Stimulated activated CD4-positive, alpha-beta T cell treated with anti-CD3 and anti-CD28 coated beads, Interleukin-15, amount 100 ng/mL, for 48 hours (primary cell): ENCODE results near the gene ART5.

Source experiments
- DNase-seq, 2 donors: peaks; one replicate each; pipeline ENCODE4 v3.0.0-alpha.2; 2020; ENCODE audit warnings: low read depth in 2 of 2

Gene ART5, protein sequence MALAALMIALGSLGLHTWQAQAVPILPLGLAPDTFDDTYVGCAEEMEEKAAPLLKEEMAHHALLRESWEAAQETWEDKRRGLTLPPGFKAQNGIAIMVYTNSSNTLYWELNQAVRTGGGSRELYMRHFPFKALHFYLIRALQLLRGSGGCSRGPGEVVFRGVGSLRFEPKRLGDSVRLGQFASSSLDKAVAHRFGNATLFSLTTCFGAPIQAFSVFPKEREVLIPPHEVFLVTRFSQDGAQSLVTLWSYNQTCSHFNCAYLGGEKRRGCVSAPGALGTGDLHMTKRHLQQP

DNA sequence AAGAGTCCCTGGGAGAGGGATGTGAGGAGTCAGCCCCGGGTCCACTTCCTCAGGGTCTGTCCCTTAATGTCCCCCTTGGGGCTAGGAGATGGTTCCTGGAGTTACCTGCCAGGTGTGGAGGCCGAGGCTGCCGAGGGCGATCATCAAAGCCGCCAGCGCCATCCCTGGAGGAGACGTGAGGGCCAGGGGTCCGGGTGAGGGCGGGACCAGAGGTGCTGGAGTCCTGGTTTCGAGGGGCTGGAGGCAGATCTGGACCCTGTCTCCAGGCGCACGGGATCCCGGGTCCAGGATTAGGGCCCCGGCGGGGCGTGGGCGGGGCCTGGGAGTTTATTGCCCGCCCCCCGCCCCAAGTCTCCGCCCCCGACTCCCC, at the start of gene ART5:
Gene ART5 (minus strand): TSS at position 292 of the 370 bp plus-strand sequence. CDS start 130 bp downstream, at position 162.
- no peak for DNase-seq

DNA sequence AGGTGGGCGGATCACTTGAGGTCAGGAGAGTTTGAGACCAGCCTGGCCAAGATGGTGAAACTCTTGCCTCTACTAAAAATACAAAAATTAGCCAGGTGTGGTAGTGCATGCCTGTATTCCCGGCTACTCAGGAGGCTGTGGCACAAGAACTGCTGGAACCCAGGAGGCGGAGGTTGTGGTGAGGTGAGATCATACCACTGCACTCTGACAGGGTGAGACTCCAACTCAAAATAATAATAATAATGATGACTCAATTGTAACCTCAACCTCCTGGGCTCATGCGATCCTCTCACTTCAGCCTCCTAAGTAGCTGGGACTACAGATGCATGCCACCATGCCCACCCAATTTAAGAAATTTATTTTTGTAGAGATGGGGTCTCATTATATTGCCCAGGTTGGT, 45.0 kb upstream of the ART5 start:
- DNase-seq: no peak

DNA sequence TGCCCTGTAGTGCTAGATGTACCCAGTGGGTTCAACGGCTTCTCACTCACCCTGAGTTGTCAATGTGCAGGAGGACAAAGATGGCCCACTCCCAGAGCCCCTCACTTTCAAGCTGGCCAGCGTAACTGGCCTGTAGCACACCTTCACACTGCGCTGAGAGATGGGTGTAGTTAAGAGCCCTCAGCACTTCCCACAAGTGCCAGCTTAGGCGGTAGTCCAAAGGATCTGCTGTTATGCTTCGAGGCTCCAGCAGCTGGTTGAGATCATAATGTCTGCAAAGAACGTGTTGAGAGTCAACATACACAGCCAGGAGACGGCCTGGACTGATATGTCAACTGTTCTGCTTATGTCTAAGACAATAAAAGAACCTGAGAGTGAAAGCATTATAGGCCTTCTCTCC, 44.1 kb upstream of the ART5 start:
- DNase-seq: no peak

DNA sequence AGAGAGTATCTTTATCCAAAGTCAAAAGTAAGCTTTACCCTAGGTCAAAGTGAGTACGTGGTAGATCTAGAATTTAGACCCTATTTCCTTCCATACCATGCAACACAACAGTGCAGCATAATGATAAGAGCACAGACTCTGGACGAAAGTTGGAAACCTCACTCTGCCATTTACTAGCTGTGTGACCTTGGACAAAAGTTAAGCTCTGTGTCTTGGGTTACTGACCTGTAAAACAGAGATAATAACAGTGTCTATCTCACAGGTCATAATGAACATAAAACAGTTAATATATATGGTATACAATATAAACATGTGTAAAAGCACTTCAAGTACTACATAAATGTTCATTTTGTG, 43.0 kb upstream of the ART5 start:
- no peak for DNase-seq

DNA sequence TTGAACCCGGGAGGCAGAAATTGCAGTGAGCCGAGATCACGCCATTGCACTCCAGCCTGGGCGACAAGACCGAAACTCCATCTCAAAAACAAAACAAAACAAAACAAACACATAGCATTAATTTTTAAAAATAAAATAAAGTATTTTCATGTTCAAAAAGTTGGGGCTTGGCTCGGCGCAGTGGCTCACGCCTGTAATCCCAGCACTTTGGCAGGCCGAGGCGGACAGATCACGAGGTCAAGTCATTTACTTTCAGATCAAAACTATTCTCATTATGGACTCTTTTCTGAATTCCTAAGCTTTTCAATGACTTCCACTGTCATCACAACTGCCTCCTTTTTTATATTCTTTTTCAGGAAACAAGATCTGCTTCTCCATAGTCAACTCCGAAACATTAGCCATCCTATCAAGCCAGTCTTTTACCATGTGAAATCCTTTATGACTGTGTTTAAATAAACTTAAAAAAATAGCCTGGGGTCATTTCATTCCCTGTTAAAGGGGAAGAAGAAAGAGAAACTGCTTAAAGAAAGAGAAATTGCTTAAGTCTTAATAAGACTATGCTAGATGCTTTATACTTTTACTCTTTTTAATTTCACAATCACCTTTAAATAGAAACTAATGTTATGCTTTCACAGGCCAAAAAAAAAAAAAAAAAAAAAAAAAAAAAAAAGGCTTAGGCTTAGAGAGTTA, 42.5 kb upstream of the ART5 start:
- no peak for DNase-seq

DNA sequence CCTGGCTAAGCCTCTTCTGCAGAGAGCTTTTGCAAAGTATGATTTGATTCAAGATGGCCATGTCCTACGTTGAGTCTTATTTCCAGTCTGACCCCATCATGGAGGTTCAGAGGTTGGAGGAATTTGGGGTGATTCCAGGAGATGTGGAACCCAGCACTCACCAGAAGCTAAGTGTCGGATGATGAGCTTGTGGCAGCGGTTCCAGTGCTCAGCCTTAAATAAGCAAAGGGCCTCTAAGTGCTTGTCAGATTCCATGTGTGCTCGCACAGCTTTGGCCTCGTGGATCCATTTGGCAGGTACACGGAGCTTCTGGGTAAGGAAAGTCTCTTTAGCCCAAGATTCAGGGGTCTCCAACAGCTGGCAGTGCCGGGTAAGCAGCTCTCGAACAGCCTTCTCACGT, 41.2 kb upstream of the ART5 start:
- no peak for DNase-seq

DNA sequence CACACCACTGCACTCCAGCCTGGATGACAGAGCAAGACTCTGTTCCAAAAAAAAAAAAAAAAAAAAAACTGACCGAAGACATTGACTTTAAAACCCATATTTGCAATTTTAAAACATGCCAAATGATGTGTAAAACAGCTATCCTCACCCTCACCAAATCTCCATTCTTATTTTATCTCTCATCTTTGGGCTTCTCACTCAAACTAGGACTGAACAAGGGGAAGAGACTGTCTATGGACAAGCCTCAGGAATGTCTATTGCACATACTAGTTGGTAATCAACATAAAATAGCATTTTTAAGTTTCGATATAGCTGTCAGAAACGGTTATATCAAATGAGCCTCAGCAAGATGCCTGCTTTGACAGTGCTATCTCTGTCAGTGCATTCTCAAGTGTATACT, 37.3 kb upstream of the ART5 start:
- no peak for DNase-seq

DNA sequence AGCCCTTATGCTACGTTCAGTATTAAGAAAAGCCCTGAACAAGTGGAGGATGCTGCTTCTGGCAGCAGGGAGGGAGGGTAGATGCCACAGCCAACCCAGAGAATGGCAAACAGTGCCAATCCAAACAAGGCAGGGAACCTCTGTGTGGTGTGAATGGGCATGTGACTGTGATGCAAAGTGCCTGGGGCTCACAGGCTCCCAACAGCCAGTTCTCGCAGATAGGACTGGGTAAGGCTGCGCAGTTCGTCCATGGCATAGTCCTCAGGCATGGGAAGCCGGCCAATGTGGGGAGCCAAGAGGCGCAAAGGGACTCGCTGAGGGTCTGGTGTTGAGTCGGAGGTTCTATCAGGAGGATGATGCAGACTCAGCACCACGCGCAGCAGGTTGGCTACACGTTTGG, 34.2 kb upstream of the ART5 start:
- no peak for DNase-seq

DNA sequence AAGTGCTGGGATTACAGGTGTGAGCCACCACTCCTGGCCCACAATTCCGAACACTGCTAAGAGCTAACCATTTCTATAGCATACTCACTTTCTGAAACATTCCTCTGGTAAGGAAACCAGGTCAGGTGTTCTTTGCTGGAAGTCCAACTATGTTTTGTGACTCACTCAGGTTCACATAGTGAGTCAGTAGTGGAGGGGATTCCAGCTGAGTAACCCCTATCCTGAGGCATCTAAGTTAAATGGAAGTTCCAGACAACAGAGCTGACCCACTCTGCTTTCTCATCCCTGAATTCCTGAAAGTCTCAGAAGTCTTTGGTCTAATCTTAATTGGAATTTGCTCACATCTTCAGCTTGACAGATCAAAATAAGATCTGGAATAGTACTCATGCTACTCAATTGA, 32.4 kb upstream of the ART5 start:
- no peak for DNase-seq

DNA sequence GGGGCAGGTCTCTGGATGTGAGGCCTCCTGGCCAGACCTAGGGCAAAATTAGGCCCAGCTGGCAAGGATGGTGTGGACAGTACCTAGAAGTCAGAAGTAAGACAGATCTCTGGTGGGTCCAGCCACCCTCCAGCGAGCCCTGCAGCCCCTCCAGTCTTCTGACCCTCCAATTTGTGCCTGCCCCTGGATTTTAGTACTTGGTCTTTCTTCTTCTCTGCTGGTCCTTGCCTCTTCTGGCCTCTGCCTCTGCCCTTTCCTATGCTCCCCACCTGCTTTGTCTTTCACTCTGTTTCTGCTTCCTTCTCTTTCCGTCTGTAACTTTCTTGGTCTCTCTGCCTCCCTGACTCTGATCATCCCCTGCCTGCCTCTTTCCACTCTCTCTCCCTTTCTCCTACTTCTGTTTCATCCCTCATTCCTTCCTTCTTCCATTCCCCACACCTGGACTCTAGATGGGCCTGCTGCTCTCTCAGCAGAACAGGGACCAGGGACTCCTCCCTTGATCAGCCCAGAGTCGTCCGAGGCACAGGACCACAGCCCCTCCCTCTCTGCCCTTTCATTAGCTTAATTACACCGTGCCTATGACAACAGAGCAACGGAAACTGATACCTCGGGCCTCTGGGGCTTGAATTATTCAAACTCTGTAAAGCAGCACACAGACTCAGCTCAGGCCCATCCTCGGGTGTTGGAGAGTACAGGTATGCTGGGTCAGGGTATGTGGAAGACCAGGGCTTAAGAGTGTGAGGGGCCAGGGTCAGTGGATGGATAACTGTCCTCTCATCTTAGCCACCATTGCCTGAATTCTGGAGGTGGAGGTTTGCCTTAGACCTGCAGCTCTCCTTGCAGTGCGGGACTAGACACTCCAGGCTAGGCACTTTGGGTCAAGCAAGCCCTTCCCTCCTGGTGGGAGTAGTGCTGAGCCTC, 29.8 kb upstream of the ART5 start, which contains the start of gene CHRNA10:
Gene CHRNA10 (minus strand): TSS at position 51 of the 921 bp plus-strand sequence. CDS start 72 bp downstream, outside the sequence.
- no peak for DNase-seq

DNA sequence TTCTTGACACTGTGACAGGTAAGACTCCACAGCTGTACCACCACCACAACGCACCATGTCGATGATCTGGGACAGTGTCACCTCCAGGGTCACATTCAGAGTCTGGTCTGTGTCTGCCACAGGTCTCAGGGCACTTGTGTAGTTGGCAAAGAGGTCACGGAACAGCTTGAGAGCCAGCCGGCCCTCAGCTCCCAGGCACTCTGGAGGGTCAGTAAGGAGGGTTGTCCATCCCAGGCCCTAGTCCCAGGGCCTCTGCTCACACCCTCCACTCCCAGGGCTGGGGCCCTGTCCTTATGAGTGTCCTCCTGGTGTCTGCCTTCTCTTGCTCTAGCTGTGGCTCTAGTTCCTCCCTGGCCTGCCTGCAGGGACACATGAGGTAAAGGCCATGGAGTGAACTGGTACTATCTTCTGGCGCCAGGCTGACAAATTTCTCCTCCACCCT, 28.0 kb upstream of the ART5 start:
- no peak for DNase-seq

DNA sequence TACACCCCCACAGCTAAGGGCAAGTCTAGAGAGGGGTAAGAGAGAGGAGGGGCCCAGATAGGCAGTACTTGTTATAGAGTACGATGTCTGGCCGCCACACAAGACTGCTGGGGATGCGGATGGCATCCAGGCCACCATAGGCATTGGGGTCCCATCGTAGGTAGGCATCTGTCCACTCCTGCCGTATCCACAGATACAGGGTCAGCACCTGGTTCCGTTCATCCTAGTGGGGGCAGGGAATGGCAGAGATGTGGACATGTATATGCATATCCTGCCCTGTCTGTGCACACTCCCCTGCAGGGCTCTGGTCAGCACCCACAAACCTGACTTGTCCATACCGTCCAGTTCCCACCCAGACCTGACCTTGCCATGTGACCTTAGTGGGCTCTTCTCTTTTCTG, 27.3 kb upstream of the ART5 start:
- DNase-seq: no peak

DNA sequence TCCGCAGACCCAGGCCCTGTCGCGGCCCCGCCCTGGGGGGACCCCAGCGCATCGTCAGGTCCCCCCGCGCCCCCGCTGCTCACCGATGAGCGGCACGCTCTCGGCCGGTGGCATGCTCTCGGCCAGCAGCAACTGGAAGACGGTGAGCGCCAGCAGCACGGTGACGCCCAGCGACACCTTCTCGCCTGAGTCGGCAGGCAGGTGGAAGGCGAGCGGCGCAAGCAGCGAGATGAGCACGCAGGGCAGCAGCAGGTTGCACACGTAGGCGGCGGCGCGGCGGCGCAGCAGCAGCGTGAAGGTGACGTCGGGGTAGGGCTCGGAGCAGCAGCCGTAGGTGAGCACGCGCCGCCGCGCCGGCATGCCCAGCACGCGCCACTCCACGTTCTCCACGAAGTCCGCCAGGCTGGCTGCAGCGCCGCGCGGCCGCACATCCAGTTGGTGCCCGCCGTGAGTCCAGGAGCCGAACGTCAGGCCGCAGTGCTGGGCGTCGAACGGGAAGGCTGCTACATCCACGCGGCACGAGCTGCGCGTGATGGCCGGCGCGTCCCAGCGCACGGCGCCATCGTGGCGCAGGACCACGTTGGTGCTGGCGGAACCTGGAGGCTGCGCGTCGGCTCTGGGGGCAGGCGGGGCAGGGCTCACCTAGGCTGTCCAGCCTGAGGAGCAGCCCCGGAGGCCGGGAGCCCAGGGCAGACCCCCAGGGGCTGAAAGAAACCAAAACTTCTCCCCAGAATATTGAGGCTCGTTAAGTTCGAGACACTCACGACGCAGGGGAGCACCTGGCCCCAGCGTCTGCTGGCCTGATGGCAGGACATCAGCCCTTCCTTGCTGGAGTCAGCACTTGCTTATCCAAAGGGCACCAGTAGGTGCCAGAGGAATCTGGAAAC, 25.6 kb upstream of the ART5 start:
- no peak for DNase-seq

DNA sequence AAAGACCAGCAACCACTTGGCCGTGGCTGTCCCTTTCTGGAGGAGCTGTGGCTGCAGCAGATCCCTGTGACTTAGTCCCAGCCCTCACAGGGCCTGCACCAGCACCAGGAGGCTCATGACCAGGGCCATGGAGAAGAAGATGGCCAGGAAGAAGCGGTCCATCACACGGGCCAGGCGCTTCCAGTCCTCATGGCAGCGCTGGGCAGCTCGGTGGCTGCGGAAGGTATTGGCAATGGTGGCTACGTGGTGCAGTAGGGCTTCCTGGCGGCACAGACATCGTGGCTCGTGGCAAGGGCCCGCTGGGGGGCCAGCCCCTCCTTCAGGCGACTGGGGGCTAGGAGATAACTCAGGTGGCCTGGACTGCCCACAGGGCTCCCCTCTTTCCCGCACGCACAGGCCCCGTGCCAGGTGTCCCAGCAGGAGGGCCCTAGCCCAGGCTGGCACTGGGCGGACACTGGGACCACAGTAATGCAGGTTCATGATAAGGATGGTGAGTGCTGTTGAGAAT, 24.3 kb upstream of the ART5 start:
- no peak for DNase-seq

DNA sequence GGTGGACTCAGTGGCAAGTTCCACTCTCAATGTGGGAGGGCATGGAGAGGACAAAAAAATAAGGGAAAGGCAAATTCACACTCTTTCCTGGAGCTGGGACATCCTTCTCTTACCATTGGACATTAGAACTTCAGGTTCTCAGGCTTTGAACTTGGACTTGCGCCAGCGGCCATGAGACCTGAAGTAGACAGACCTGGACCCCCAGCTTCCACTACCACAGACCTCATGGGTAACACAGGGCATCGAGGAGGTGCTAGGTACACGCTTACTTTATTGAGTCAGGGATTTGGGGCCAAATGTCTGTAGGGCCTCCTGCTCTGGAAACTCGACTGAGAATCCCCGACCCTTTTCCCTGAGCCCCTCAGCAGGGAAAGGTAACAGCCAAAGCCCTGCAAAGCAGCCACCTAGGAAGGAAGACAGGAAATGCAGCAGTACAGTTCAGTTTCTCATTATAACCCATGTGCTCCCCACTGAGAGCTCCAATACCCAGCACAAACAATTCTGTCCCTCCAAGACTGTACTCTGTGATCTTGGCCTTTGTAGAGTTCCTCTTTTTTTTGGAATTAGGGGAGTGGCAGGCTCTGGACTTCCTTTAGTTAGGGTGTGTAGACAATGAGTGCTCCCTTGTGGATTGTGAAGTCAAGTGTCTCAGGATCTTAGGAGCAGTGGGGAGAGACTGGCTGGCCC, 23.7 kb upstream of the ART5 start:
- no peak for DNase-seq

DNA sequence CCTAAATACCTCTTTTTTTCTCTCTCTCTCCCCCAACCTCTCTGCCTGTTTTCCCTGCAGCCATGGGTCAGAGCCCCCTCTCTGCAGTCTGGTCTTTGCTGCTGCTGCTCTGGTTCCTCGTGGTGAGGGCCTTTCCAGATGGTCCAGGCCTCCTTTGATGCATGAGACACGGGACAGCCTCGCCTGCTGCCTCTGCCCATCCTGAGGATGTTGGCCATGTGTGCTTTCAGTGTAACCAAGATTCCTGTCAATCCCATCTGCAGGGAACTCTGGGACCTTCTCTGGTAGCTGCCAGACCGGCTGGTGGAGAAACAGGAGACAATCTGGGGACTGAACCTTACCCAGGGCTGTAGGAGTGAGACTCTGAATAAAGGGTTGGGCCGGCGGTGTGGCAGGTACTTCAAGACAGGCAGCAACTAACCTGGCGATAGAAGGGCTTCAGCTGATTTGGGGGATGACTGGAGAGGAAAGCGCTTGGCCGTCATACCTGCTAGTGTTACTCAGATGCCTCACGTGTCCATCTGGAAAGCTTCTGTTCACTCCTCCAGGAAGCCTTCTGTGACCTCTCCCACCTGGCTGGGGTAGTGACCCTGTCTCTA, 22.3 kb upstream of the ART5 start:
- no peak for DNase-seq

DNA sequence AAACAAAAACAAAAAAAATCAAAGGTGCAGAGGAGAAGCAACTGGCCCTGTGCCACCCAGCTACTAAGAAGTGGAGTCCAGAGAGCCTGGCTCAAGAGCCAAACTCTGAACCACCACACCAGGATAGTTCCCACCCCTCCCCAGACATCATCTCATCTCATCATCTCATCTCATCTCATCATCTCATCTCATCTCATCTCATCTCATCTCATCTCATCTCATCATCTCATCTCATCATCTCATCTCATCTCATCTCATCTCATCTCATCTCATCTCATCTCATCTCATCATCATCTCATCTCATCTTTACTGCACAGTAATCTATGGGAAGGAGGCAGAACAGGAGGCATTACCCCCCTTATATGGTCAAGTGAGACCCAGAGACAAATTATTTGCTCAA, 21.1 kb upstream of the ART5 start:
- no peak for DNase-seq

DNA sequence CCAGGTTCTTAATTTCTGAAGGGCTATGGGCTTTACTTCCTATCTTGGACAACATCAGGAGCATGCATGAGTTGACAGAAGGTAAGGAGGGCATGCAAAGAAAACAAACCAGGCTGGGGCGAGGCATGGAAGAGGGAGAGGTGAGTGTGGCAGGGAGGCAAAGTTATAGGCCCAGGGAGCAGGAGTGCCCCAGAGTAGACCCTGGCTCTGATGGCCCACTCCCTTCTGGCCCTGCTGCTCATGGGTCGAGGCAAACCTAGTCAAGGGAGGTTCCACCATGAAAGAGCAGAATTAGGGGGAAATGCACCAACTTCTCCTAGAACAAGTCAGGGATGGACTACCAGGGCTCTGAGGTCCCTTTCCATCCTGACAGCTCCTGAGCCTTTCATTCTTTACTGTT, 19.2 kb upstream of the ART5 start:
- no peak for DNase-seq

DNA sequence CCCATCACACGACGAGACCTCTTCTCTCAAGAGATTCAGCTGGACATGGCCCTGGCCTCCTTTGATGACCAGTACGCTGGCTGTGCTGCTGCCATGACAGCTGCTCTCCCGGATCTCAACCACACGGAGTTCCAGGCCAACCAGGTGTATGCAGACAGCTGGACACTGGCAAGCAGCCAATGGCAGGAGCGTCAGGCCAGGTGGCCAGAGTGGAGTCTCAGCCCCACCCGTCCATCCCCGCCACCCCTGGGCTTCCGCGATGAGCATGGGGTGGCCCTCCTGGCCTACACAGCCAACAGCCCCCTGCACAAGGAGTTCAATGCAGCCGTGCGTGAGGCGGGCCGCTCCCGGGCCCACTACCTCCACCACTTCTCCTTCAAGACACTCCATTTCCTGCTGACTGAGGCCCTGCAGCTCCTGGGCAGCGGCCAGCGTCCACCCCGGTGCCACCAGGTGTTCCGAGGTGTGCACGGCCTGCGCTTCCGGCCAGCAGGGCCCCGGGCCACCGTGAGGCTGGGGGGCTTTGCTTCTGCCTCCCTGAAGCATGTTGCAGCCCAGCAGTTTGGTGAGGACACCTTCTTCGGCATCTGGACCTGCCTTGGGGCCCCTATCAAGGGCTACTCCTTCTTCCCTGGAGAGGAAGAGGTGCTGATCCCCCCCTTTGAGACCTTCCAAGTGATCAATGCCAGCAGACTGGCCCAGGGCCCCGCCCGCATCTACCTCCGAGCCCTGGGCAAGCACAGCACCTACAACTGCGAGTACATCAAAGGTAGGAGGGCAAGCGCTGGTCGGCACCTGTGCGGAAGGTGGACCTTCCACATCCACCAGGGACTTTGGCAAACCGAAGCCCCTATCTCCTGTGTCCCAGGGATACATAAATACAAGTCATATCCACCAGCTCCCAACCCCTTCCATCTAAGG, 18.1 kb upstream of the ART5 start:
- no peak for DNase-seq
